Endothelial cell (in vitro differentiated cells): Measurements from ENCODE around the gene CCDC13. TPM values are rescaled to one million over a fixed set of nuclear protein-coding genes. Genes with fewer than 3 reads are reported as not detected.
A peak's percentile ranks its signal among the peaks of the same experiment; 100 is the strongest.

Experiments used
- DNase-seq: peaks from one replicate; pipeline ENCODE4 v3.0.0; 2021; ENCODE audit warnings: low spot score
- H3K27ac Mint-ChIP-seq: one replicate; pipeline ENCODE4 v1.8.0; 2021; ENCODE audit warnings: mixed read lengths, inconsistent platforms; ENCODE audit not compliant: unreplicated experiment
- H3K27me3 Mint-ChIP-seq: one replicate; pipeline ENCODE4 v1.8.0; 2021; ENCODE audit warnings: mild to moderate bottlenecking, moderate library complexity, mixed read lengths, inconsistent platforms; ENCODE audit not compliant: unreplicated experiment
- H3K36me3 Mint-ChIP-seq: one replicate; pipeline ENCODE4 v1.8.0; 2021; ENCODE audit warnings: mild to moderate bottlenecking, low read depth, mixed read lengths, inconsistent platforms; ENCODE audit not compliant: unreplicated experiment
- H3K4me1 Mint-ChIP-seq: one replicate; pipeline ENCODE4 v1.8.0; 2021; ENCODE audit warnings: mild to moderate bottlenecking, mixed read lengths, inconsistent platforms; ENCODE audit not compliant: unreplicated experiment
- H3K4me3 Mint-ChIP-seq: one replicate; pipeline ENCODE4 v1.8.0; 2021; ENCODE audit warnings: mild to moderate bottlenecking, mixed read lengths, inconsistent platforms; ENCODE audit not compliant: unreplicated experiment
- H3K9me3 Mint-ChIP-seq: one replicate; pipeline ENCODE4 v1.8.0; 2021; ENCODE audit warnings: mixed read lengths, inconsistent platforms; ENCODE audit not compliant: unreplicated experiment
- CTCF ChIP-seq: fragments of 200-600 bp; sonication (generic); IDR thresholded peaks from one replicate; pipeline ENCODE4 v1.5.0; 2021; ENCODE audit warnings: antibody characterized with exemption; ENCODE audit not compliant: unreplicated experiment
- total RNA-seq: library from RNA; stranded (reverse); fragmentation: NEBNext Ultra II Directional; extraction: Animal tissue kit (Norgen Biotek cat#: 25700); gene quantifications from one replicate; pipeline ENCODE4 v1.2.1, GENCODE V29; 2021; ENCODE audit not compliant: unreplicated experiment

The CCDC13 gene
- total RNA-seq, 1 donor from 2014 or later, result 0.41 TPM

GRCh38 chr3:42745291-42745745, 27.7 kb downstream of the CCDC13 start:
- no peak overlapping the region for H3K4me3 Mint-ChIP-seq
- no peak for DNase-seq
- H3K27me3 Mint-ChIP-seq, result peaks cover 4% of the 10 kb centered on the region
- H3K4me1 Mint-ChIP-seq, result no peaks in the 10 kb centered on the region
- no peak overlapping the region for H3K27ac Mint-ChIP-seq
- no peaks in the 10 kb centered on the region for H3K36me3 Mint-ChIP-seq
- no peak for TF ChIP-seq CTCF
- H3K9me3 Mint-ChIP-seq, result no peaks in the 10 kb centered on the region

- Mint-ChIP-seq H3K36me3 (no peaks in the 10 kb centered on the region), H3K27ac (no peak overlapping the region), H3K4me1 (no peaks in the 10 kb centered on the region), H3K4me3 (no peak overlapping the region), H3K9me3 (no peaks in the 10 kb centered on the region), H3K27me3 (peaks cover 4% of the 10 kb centered on the region)
- TF ChIP-seq CTCF, result no peak
- DNase-seq, result peak; percentile 1
Observed at GRCh38 chr3:42743204-42743995, 29.7 kb downstream of the CCDC13 start.

GRCh38 chr3:42742688-42743087, 30.4 kb downstream of the CCDC13 start:
- no peak for TF ChIP-seq CTCF
- H3K9me3 Mint-ChIP-seq, result no peaks in the 10 kb centered on the region
- no peak overlapping the region for H3K4me3 Mint-ChIP-seq
- DNase-seq, result peak; percentile 1
- no peak overlapping the region for H3K27ac Mint-ChIP-seq
- no peaks in the 10 kb centered on the region for H3K4me1 Mint-ChIP-seq
- peaks cover 4% of the 10 kb centered on the region for H3K27me3 Mint-ChIP-seq
- no peaks in the 10 kb centered on the region for H3K36me3 Mint-ChIP-seq

GRCh38 chr3:42742259-42742658, 30.8 kb downstream of the CCDC13 start:
- no peak for TF ChIP-seq CTCF
- Mint-ChIP-seq H3K9me3 (no peaks in the 10 kb centered on the region), H3K4me3 (no peak overlapping the region), H3K4me1 (no peaks in the 10 kb centered on the region), H3K27ac (no peak overlapping the region), H3K36me3 (no peaks in the 10 kb centered on the region), H3K27me3 (peaks cover 4% of the 10 kb centered on the region)
- DNase-seq, result peak; percentile 0

- no peaks in the 10 kb centered on the region for H3K9me3 Mint-ChIP-seq
- H3K27me3 Mint-ChIP-seq, result peaks cover 4% of the 10 kb centered on the region
- no peaks in the 10 kb centered on the region for H3K36me3 Mint-ChIP-seq
- no peaks in the 10 kb centered on the region for H3K4me1 Mint-ChIP-seq
- no peak for TF ChIP-seq CTCF
- peak; percentile 0 for DNase-seq
- no peak overlapping the region for H3K27ac Mint-ChIP-seq
- no peak overlapping the region for H3K4me3 Mint-ChIP-seq
Observed at GRCh38 chr3:42741796-42742195, 31.3 kb downstream of the CCDC13 start.
